HepG2 (cell line): Measurements from ENCODE around the gene CD151. TPM values are rescaled to one million over a fixed set of nuclear protein-coding genes. Genes with fewer than 3 reads are reported as not detected.

ENCODE experiments used
- E2F5 ChIP-seq: sonication (generic); formaldehyde crosslinking; conservative IDR thresholded peaks from 2 replicates; pipeline ENCODE4 v1.4.0; 2020; ENCODE audit warnings: missing genetic modification reagents
- GZF1 ChIP-seq: sonication (generic); formaldehyde crosslinking; IDR thresholded peaks from 2 replicates; pipeline ENCODE4 v1.5.1; 2020; ENCODE audit warnings: mild to moderate bottlenecking, missing genetic modification reagents
- HMG20B ChIP-seq: conservative IDR thresholded peaks from 2 replicates; pipeline ENCODE4 v1.6.1; 2016; ENCODE audit warnings: missing genetic modification reagents, missing compliant biosample characterization
- HOXA9 ChIP-seq: sonication (generic); formaldehyde crosslinking; IDR thresholded peaks from 2 replicates; pipeline ENCODE4 v1.8.1; 2022; ENCODE audit warnings: missing genetic modification reagents, mild to moderate bottlenecking, moderate library complexity, borderline replicate concordance
- MEF2D ChIP-seq: sonication (generic); formaldehyde crosslinking; IDR thresholded peaks from 2 replicates; pipeline ENCODE4 v1.5.1; 2020; ENCODE audit warnings: mild to moderate bottlenecking, missing genetic modification reagents
- NPAS2 ChIP-seq: sonication (generic); formaldehyde crosslinking; IDR thresholded peaks from 2 replicates; pipeline ENCODE4 v1.8.0; 2022; ENCODE audit warnings: mild to moderate bottlenecking, missing genetic modification reagents, borderline replicate concordance
- NR1H2 ChIP-seq: sonication (generic); formaldehyde crosslinking; IDR thresholded peaks from 2 replicates; pipeline ENCODE4 v1.8.1; 2022; ENCODE audit warnings: low read depth, missing genetic modification reagents, borderline replicate concordance
- PLRG1 ChIP-seq: fragments of 450-650 bp; conservative IDR thresholded peaks from 2 replicates; pipeline ENCODE4 v1.6.1; 2016
- SALL2 ChIP-seq: sonication (generic); formaldehyde crosslinking; IDR thresholded peaks from 2 replicates; pipeline ENCODE4 v1.8.1; 2023; ENCODE audit warnings: mild to moderate bottlenecking, missing genetic modification reagents, inconsistent platforms
- SKIL ChIP-seq: sonication (generic); formaldehyde crosslinking; IDR thresholded peaks from 2 replicates; pipeline ENCODE4 v1.8.0; 2022; ENCODE audit warnings: missing genetic modification reagents, mild to moderate bottlenecking, moderate library complexity, borderline replicate concordance
- SMAD1 ChIP-seq: sonication (generic); formaldehyde crosslinking; IDR thresholded peaks from 2 replicates; pipeline ENCODE4 v1.4.0; 2020; ENCODE audit warnings: missing genetic modification reagents, low read depth, mild to moderate bottlenecking, borderline replicate concordance
- SNRNP70 ChIP-seq: fragments of 200-400 bp; formaldehyde crosslinking; IDR thresholded peaks from 2 replicates; pipeline ENCODE4 v1.6.1; 2017; ENCODE audit warnings: mild to moderate bottlenecking, low read depth, low read length, moderate library complexity
- SRF ChIP-seq: IDR thresholded peaks from 2 replicates; pipeline ENCODE4 v1.6.1; 2011; ENCODE audit warnings: mild to moderate bottlenecking, low read depth, low read length, moderate library complexity
- TFAP4 ChIP-seq: sonication (generic); IDR thresholded peaks from 2 replicates; pipeline ENCODE4 v1.6.1; 2016; ENCODE audit warnings: low read depth, borderline replicate concordance
- TIGD3 ChIP-seq: sonication (generic); formaldehyde crosslinking; IDR thresholded peaks from 2 replicates; pipeline ENCODE4 v1.5.1; 2020; ENCODE audit warnings: mild to moderate bottlenecking, missing genetic modification reagents, borderline replicate concordance
- YEATS4 ChIP-seq: sonication (generic); formaldehyde crosslinking; IDR thresholded peaks from 2 replicates; pipeline ENCODE4 v1.4.0; 2020; ENCODE audit warnings: missing genetic modification reagents, borderline replicate concordance
- ZFX ChIP-seq: sonication (generic); formaldehyde crosslinking; IDR thresholded peaks from 2 replicates; pipeline ENCODE4 v1.4.0; 2020; ENCODE audit warnings: mild to moderate bottlenecking, low read depth, missing genetic modification reagents, moderate library complexity
- ZMAT5 ChIP-seq: sonication (generic); formaldehyde crosslinking; IDR thresholded peaks from 2 replicates; pipeline ENCODE4 v1.5.0; 2020; ENCODE audit warnings: mild to moderate bottlenecking, low read depth, missing genetic modification reagents, borderline replicate concordance
- ZNF615 ChIP-seq: sonication (generic); formaldehyde crosslinking; IDR thresholded peaks from 2 replicates; pipeline ENCODE4 v1.5.0; 2020; ENCODE audit warnings: mild to moderate bottlenecking, missing genetic modification reagents, borderline replicate concordance
- ZNF781 ChIP-seq: sonication (generic); formaldehyde crosslinking; IDR thresholded peaks from 2 replicates; pipeline ENCODE4 v1.5.1; 2020; ENCODE audit warnings: borderline replicate concordance, mild to moderate bottlenecking, missing genetic modification reagents; ENCODE audit errors: not compliant biosample characterization
- ZNF782 ChIP-seq: sonication (generic); formaldehyde crosslinking; IDR thresholded peaks from 2 replicates; pipeline ENCODE4 v1.4.0; 2020; ENCODE audit warnings: missing genetic modification reagents, mild to moderate bottlenecking, borderline replicate concordance
- polyA plus RNA-seq, 8 experiments: library from polyadenylated mRNA; depleted of rRNA in 3 of 8; stranded (reverse) in 7 of 8; unstranded in 1 of 8; fragments of >200 nt; fragmentation: Illumina TruSeq in 4 of 8; extraction: Trizol in 4 of 8; gene quantifications; 2 replicates each; pipeline versions ENCODE4 v1.2.1 to v1.2.3, GENCODE V29; 2011 to 2016; ENCODE audit warnings: low read depth in 4 of 8, missing spikeins in 1 of 8, mixed read lengths in 1 of 8; ENCODE audit not compliant: insufficient read depth in 1 of 8
- total RNA-seq, 5 experiments: library from RNA; depleted of rRNA; stranded (reverse); fragments of >200 nt; fragmentation: Illumina TruSeq; extraction: Trizol; gene quantifications; 2 replicates each; pipeline ENCODE4 v1.2.3, GENCODE V29; 2016; ENCODE audit warnings: low read depth in 1 of 5
- TF ChIP-seq, protein P1 (sequence below): sonication (generic); formaldehyde crosslinking; IDR thresholded peaks from 2 replicates; pipeline ENCODE4 v1.4.0; 2020; ENCODE audit warnings: missing genetic modification reagents

Gene CD151
- total and polyA plus RNA-seq, 2 of the 13 experiments (the other 11 are each of a cell fraction or from before 2014, with no cell fraction given), result 125 to 197 TPM

- no peak for TF ChIP-seq ZNF781 (CRISPR knock-in tag)
- no peak for TF ChIP-seq HMG20B (CRISPR knock-in tag)
- no peak for TF ChIP-seq SKIL (CRISPR knock-in tag)
- TF ChIP-seq NPAS2 (CRISPR knock-in tag), result no peak
- no peak for TF ChIP-seq TIGD3 (CRISPR knock-in tag)
- 0 out of 2 replicates have a peak, but pooled peaks have one; percentile 6 for TF ChIP-seq ZNF782
- no peak for TF ChIP-seq SNRNP70
- no peak; the same call in 1 of the 2 replicates for TF ChIP-seq SMAD1 (CRISPR knock-in tag)
- no peak for TF ChIP-seq MEF2D (CRISPR knock-in tag)
- TF ChIP-seq HOXA9 (CRISPR knock-in tag), result peak; percentile 78
- TF ChIP-seq ZMAT5 (CRISPR knock-in tag), result no peak
- no peak for TF ChIP-seq SRF
- TF ChIP-seq YEATS4 (CRISPR knock-in tag), result 0 out of 2 replicates have a peak, but pooled peaks have one; percentile 29
- peak; percentile 77 for TF ChIP-seq E2F5 (CRISPR knock-in tag)
- TF ChIP-seq ZNF615 (CRISPR knock-in tag), result no peak
- peak; percentile 88 for TF ChIP-seq SALL2 (CRISPR knock-in tag)
- TF ChIP-seq, protein P1, sequence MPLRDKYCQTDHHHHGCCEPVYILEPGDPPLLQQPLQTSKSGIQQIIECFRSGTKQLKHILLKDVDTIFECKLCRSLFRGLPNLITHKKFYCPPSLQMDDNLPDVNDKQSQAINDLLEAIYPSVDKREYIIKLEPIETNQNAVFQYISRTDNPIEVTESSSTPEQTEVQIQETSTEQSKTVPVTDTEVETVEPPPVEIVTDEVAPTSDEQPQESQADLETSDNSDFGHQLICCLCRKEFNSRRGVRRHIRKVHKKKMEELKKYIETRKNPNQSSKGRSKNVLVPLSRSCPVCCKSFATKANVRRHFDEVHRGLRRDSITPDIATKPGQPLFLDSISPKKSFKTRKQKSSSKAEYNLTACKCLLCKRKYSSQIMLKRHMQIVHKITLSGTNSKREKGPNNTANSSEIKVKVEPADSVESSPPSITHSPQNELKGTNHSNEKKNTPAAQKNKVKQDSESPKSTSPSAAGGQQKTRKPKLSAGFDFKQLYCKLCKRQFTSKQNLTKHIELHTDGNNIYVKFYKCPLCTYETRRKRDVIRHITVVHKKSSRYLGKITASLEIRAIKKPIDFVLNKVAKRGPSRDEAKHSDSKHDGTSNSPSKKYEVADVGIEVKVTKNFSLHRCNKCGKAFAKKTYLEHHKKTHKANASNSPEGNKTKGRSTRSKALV (CRISPR knock-in tag), result no peak
- TF ChIP-seq GZF1 (CRISPR knock-in tag), result no peak
- TF ChIP-seq PLRG1, result no peak
- no peak for TF ChIP-seq TFAP4
- peak; percentile 91 for TF ChIP-seq ZFX (CRISPR knock-in tag)
- TF ChIP-seq NR1H2 (CRISPR knock-in tag), result no peak
Observed at GRCh38 chr11:842370-843002, 9.7 kb downstream of the CD151 start, which contains the start of the genes POLR2L and TSPAN4 (continued).
